ENCODE data around the gene B3GALT6.

The B3GALT6 gene

GRCh38 chr1:1203561-1204424 lies 28.2 kb upstream of the B3GALT6 start:
- no peak for DNase-seq (ENCODE audit: extremely low read depth, low read depth)
- TF ChIP-seq CTCF (IDR thresholded peaks at IDR 0.05; ENCODE audit: low read depth, low read length), result no peak

- DNase-seq (ENCODE audit: extremely low read depth, low read depth), result no peak
- no peak for TF ChIP-seq CTCF (IDR thresholded peaks at IDR 0.05; ENCODE audit: low read depth, low read length)
Measured at GRCh38 chr1:1204425-1204920, 27.6 kb upstream of the B3GALT6 start.

- no peak for DNase-seq (ENCODE audit: extremely low read depth, low read depth)
- TF ChIP-seq CTCF (IDR thresholded peaks at IDR 0.05; ENCODE audit: low read depth, low read length), result no peak
Measured at GRCh38 chr1:1204998-1205768, 26.9 kb upstream of the B3GALT6 start.

GRCh38 chr1:1205769-1206375 lies 26.2 kb upstream of the B3GALT6 start:
- DNase-seq (ENCODE audit: extremely low read depth, low read depth), result no peak
- TF ChIP-seq CTCF (IDR thresholded peaks at IDR 0.05; ENCODE audit: low read depth, low read length), result no peak

GRCh38 chr1:1206376-1206965 lies 25.6 kb upstream of the B3GALT6 start, which contains the start of gene TNFRSF18:
TNFRSF18 (minus strand) TSS chr1:1206592; CDS start chr1:1206571, 21 bp downstream.
- TF ChIP-seq CTCF (IDR thresholded peaks at IDR 0.05; ENCODE audit: low read depth, low read length), result no peak
- no peak for DNase-seq (ENCODE audit: extremely low read depth, low read depth)

GRCh38 chr1:1206966-1207531 lies 25.0 kb upstream of the B3GALT6 start:
- no peak for DNase-seq (ENCODE audit: extremely low read depth, low read depth)
- no peak for TF ChIP-seq CTCF (IDR thresholded peaks at IDR 0.05; ENCODE audit: low read depth, low read length)

Data from AG09319 (cell line).